GM06990 (cell line): Measurements from ENCODE around the gene TPST2.

Source experiments
- DNase-seq: peaks from one replicate; pipeline ENCODE4 v3.0.0-alpha.2; 2011; ENCODE audit not compliant: insufficient read length; ENCODE audit errors: extremely low read depth
- H3K27me3 ChIP-seq: replicated peaks from 2 replicates; pipeline ENCODE4 v1.6.0; 2011; ENCODE audit warnings: low read length; ENCODE audit not compliant: control insufficient read depth, insufficient read depth
- H3K36me3 ChIP-seq: 2 replicates; pipeline ENCODE4 v1.5.1; 2011; ENCODE audit warnings: low read length; ENCODE audit not compliant: control insufficient read depth, insufficient read depth
- H3K4me3 ChIP-seq: replicated peaks from 2 replicates; pipeline ENCODE4 v1.5.1; 2011; ENCODE audit warnings: low read depth, mild to moderate bottlenecking, control low read depth, low read length
- TF ChIP-seq, protein P1 (sequence below): IDR thresholded peaks from 2 replicates; pipeline ENCODE4 v1.5.1; 2011; ENCODE audit warnings: low read length, control low read depth, mild to moderate bottlenecking, inconsistent platforms; ENCODE audit not compliant: insufficient read depth, poor library complexity, severe bottlenecking

TPST2 gene

DNA sequence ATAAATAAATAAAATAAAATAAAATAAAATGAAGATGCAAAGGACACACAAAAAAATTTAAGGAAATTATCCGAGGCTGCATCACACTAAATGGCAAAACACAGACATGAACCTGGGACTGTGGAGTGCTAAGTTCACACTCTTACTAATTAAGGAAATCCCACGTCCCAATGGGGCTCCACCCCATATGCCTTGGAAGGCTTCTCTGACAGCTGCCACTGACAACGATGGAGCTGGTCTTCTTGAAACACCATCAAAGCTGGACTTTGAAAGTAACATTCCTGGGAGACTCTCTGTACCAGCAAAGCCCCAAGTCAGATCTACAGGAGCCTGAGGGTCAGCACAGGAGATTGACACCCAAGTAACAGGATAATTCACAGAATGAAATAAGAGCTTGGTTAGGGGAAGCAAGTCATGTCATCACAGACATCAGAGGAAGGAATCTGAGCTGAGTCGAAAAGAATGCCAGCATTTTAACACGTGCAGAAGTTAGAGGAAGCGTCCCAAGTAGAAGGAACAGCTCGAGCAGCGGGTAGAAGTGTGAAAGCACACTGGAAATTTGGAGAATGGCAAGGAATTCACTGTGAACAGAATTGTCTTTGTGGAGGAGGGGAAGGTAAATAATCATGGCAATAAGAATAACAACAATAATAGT lies 13.8 kb downstream of the TPST2 start:
- DNase-seq: no peak
- no peaks in the 10 kb centered on the region; the same call in 1 of the 2 replicates for H3K36me3 ChIP-seq
- no peak overlapping the region for H3K4me3 ChIP-seq
- TF ChIP-seq, protein P1, sequence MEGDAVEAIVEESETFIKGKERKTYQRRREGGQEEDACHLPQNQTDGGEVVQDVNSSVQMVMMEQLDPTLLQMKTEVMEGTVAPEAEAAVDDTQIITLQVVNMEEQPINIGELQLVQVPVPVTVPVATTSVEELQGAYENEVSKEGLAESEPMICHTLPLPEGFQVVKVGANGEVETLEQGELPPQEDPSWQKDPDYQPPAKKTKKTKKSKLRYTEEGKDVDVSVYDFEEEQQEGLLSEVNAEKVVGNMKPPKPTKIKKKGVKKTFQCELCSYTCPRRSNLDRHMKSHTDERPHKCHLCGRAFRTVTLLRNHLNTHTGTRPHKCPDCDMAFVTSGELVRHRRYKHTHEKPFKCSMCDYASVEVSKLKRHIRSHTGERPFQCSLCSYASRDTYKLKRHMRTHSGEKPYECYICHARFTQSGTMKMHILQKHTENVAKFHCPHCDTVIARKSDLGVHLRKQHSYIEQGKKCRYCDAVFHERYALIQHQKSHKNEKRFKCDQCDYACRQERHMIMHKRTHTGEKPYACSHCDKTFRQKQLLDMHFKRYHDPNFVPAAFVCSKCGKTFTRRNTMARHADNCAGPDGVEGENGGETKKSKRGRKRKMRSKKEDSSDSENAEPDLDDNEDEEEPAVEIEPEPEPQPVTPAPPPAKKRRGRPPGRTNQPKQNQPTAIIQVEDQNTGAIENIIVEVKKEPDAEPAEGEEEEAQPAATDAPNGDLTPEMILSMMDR: no peak
- no peaks in the 10 kb centered on the region for H3K27me3 ChIP-seq

DNA sequence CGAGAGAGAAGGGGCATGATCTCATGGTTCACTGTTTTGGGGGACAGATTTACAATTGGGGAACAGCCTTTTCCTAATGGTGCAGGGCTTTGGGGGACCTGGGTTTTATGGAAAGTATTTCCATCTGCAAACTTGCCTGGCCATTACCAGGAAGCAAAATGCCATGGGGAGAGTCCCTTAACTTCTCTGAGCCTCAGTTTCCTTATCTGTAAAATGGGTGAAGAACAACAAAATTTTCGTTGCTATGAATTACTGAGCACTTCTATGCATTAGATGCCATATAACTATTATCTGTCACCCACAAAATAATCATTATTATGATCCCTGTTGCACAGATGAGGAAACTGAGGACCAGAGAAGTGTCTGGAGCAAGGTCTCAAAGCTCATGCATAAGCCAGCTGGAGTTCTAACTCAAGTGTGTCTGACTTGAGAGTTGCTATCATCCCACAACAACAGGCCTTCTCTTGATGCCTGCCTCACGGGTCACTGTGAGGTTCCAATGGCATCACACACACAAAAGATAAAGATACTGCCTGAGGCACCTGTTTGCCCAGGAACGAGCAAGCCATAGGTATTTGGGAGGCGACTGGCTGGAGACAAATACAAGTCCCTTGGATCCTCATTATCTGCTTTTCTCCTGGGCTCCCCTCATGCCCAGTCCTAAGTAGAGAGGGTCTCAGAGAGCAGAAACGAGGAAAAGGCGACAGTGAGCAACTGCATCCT lies 15.8 kb downstream of the TPST2 start:
- Histone ChIP-seq H3K36me3 (peaks cover 1% of the 10 kb centered on the region), H3K4me3 (no peak overlapping the region), H3K27me3 (no peaks in the 10 kb centered on the region)
- TF ChIP-seq, protein P1: no peak
- no peak for DNase-seq

DNA sequence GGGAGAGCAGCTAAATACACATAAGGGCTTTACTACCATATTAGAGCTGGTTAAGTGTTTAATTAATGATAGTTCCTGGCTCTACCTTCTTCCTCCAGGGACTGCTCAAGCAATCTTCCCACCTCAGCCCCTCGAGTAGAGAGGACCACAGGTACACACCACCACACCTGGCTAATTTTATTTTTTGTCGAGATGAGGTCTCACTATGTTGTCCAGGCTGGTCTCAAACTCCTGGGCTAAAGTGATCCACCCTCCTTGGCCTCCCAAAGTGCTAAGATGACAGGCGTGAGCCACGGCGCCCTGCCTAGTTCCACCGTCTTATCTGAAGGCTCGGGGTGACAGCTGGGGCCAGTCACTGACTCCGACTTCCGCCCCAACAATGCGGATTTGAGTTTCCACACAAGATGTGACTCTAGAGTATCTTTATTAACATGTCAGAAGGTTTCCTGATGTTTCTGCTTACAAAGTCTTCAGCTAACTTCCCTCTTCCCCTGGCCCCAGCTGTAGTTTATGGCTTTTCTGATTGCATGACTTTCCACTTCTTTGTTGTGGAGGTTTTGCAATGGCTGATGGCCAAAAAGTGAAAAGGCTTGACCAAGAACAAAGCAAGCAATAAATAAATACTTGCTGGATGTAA lies 16.8 kb downstream of the TPST2 start:
- no peaks in the 10 kb centered on the region for H3K27me3 ChIP-seq
- TF ChIP-seq, protein P1: no peak
- peaks cover 1% of the 10 kb centered on the region for H3K36me3 ChIP-seq
- no peak overlapping the region for H3K4me3 ChIP-seq
- DNase-seq: no peak

DNA sequence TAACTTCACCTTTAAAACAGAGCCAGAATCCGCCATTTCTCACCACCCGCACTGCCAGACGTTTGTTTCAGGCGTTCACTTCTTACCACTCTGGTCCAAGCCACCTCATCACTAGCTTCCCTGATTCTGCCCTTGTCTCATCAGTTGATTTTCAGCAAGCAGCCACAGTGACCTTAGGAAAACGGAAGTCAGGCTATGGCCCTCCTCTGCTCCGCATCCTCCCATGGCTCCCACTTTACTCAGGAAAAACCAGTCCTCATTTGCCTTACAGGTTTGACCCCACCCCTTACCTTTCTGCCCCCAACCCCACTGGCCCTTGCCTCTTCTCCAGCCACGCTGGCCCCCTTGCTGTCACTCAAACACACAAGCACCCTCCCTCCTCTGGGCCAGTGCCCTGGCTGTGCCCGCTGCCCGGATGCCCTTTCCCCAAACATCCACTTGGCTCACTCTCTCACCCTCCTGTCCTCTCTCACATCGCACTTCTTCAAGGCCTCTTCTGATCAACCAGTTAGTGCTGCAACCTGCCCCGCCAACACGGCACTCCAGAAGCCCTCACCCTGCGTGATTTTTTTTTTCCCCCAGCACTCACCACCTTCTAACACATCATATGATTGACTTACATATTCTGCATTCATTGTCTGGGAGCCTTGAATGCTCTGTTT lies 18.9 kb downstream of the TPST2 start:
- no peak for DNase-seq
- TF ChIP-seq, protein P1: no peak
- no peak overlapping the region for H3K4me3 ChIP-seq

DNA sequence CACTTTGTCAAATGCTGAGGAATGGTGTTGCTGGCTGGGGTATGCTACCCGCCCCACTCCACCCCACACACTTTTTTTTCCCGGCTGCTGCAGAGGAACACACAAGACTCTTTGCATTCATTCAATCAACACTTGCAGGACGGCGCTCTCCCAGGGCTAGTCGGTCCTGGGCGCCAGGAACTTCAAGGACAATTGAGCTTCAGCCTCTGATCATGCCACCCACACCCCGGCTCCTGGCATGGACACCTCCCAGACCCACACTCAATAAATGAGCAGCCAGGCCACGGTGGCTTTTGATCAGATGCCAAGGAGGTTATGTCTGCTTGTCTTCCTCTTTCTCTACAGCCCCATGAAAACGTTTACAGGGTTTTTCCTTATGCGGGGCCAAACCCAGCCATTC lies 19.8 kb downstream of the TPST2 start:
- H3K36me3 ChIP-seq: peaks cover 3% of the 10 kb centered on the region
- TF ChIP-seq, protein P1: no peak
- H3K27me3 ChIP-seq: no peaks in the 10 kb centered on the region
- H3K4me3 ChIP-seq: no peak overlapping the region
- no peak for DNase-seq

More for the DNA sequence above, 18.9 kb downstream of the TPST2 start:
- no peaks in the 10 kb centered on the region for H3K27me3 ChIP-seq
- H3K36me3 ChIP-seq: peaks cover 3% of the 10 kb centered on the region
